D341Med (cell line): Measurements from ENCODE around the gene LIN52.

ENCODE experiments used
- DNase-seq: peaks from one replicate; pipeline ENCODE4 v3.0.0; 2012; ENCODE audit warnings: low spot score

LIN52 gene

DNA sequence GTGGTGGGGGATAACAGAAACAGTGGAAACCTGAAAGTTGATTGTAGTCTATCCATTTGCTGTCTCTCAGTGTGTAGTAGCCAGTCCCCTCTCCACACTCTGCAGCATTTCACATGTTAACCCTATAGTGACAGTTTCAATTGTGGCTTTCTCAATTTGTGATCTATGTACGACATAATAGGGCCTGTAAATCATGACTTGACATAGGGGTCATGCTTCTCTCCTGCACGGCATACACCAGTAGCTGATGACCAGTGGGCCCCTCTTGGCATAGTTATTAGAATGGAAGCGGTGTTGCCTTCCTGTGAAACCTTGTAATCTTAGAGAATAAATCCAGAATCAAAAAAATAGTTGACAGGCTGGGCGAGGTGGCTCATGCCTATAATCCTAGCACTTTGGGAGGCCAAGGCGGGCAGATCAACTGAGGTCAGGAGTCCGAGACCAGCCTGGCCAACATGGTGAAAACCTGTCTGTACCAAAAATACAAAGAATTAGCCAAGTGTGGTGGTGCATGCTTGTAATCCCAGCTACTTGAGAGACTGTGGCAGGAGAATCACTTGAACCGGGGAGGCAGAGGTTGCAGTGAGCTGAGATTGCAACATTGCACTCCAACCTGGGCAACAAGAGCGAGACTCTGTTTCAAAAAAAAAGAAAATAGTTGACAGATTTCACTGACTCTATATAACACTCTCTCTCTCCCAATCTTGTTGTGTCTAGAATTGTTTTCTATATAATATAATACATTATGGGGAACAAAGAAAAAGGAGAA, 109.9 kb downstream of the LIN52 start:
- DNase-seq: no peak

- DNase-seq: no peak
Measured at GRCh38 chr14:74195623-74196022, 110.9 kb downstream of the LIN52 start.

GRCh38 chr14:74198441-74199234, 113.9 kb downstream of the LIN52 start:
- DNase-seq: no peak

DNA sequence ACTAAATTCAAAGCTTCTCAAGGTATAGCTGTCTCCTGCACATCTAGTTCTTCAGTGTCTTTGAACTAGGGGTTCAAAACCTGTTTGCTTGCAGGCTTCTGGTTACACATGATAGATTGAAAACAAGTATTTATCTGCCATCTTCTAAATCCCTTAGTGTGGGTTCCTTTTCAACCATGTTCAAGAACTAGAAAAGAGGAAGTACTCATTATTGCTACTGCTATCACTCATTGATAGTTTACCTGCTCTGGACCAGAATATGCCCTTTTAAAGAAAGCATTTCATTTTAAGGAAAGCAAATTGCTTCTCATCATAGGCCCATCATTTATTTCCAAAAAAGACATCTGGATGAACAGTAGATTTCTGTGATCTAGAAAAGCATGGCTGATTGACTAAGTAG, 117.4 kb downstream of the LIN52 start:
- DNase-seq: no peak

GRCh38 chr14:74203639-74204038, 118.9 kb downstream of the LIN52 start:
- DNase-seq: no peak

GRCh38 chr14:74204491-74204890, 119.7 kb downstream of the LIN52 start:
- no peak for DNase-seq

DNA sequence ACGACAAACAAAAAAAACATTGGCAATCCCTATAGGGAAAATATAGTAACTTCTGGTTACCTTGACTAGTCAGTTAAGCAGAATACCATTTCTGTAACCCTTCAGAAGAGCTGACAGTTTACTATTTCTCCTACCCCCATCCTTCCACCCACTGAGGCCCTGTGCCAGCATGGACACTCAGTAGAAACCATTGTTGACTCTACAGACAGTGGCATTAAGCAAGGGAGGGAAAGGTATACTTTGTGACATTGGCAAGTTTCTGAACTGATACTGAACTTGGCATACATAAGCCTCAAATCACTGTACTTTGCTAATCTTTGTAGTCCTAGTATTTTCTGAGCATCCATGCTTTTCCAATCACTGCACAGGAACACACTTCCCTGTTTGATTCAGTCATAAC, 121.1 kb downstream of the LIN52 start:
- no peak for DNase-seq

DNA sequence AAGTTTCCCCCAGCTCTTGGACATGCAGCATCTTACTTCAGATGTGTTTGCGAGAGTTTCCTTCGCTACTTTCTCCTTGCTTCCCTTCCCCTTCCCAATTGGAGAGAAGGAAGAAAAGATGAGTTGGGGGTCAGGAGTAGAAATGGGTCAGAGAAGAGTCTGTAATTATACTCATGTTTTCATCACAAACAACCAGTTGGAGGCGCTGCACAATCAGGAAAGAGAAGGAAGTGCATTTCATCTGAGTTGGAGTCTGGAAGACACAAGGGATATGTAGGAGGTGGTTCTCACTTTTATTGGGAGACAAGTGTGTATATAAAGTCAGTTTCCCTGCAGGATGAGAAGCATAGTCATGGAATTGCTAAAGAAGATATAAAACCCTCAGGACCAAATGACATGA, 123.2 kb downstream of the LIN52 start:
- DNase-seq: no peak

DNA sequence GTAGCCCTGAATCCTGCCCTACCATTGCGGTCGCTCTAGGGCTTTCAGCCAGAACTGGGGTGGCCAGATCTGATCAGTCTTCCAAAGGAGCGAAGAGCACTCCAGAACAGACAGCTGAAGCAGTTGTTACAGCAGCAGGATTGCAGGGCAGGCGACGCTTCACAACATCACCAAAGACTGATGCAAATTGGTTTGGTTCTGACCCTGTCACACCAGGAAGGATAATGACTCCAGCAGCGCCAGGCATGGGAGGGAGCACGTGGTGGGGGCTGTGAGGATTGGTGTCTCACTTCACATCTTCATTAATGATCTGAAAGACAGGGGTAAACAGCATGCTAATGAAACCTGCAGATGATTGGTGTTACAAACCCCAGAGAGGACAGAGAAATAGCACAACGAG, 123.9 kb downstream of the LIN52 start:
- DNase-seq: no peak

- no peak for DNase-seq
Measured at GRCh38 chr14:74211945-74212580, 127.3 kb downstream of the LIN52 start.

DNA sequence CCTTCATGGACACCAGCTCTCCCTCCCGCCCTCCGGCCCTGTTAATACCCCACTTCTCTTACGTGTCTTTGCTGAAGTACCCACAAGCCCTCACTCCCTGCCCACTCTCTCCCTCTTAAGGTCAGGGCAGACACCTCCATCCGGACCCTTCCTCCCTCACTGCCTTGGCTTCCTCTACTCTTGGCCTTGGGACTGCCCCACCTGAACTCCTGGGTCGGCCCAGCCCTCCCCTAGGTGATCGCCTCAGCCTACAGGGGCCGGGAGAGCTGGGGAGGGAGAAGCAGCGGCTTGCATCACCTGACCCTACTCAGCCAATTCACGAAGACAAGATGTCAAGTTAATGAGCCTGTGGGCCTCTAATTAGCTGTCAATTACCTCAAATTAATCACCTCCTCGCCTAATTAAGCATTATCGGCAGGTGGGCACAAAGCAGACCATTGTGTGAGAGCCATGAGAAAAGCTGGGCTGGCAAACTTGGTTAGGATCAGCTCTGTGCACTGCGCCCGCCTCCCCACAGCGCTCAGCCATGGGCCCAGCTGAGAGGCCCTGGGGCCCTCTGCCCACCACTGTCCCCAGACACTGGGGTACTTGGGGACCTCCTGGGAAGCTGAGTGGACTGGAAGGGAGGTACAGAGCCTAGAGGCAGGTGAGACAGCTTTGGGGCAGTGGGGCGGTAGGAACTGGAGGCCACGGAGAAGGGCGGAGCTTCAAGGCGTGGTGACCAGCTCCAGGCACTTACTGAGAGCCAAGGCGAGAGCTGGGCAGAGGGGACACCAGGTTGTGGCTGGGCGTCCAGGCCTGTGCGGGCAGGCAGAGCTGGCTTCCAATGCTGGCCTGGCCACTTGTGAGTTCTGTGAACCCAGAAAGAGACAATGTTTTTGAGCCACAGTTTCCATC, 129.4 kb downstream of the LIN52 start:
- peak; percentile 34 for DNase-seq

GRCh38 chr14:74216671-74217070, 131.9 kb downstream of the LIN52 start:
- no peak for DNase-seq

DNA sequence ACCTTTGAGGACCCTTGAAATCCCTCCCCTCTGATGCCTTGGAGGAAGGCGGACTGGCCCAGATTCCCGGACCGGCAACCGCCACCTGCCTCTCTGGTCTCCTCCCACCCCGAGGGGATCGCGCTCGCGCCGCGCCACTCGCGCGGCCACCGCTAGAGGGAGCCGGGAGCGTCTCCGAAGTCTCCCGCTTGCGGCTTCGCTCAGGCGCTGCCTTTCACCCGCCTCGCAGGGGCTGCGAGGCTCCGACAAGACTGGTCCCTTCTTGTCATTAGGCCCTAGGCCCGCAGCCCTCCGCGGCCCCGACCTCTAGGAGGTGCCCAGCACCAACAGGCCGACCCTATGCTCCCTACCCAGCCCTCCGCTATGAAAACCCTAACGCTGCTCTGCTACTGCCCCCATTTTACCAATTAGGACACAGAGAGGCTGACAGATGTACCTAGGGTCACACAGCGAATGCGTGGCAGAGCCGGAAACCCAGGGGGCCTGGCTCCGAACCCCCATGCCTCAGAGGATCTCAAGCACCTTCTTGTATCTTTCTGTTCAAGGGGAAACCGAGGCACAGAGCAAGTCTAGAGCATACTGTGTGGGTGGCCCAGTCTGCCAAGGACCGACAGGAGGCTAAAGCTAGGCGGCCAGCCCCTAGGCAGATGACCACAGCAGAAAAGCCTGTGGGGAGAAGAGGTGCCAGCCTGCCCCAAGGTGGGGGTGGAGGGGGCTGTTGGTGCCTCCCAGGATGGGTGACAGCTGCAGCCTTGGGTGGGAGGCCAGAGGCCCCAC, 133.1 kb downstream of the LIN52 start:
- peak; percentile 93 for DNase-seq

DNA sequence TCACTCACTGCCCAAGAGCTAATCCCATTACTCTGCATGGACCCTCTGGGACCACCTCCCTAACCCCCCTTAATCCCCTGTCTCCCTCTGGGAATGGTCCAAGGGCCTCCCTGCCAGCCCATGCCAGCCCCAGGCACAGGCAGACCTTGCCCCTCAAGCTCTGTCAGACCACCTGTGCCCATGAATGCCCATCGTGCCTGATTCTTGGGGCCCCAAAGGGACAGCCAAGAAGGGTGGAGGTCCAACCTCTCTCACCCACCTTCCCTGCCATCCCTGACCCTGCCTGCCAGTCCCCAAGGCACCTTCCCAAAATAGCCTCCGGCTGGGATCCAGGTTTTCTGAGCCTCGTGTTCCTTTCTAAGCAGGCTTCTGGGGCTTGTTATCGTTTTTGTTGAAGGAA, 133.7 kb downstream of the LIN52 start:
- peak; percentile 35 for DNase-seq

DNA sequence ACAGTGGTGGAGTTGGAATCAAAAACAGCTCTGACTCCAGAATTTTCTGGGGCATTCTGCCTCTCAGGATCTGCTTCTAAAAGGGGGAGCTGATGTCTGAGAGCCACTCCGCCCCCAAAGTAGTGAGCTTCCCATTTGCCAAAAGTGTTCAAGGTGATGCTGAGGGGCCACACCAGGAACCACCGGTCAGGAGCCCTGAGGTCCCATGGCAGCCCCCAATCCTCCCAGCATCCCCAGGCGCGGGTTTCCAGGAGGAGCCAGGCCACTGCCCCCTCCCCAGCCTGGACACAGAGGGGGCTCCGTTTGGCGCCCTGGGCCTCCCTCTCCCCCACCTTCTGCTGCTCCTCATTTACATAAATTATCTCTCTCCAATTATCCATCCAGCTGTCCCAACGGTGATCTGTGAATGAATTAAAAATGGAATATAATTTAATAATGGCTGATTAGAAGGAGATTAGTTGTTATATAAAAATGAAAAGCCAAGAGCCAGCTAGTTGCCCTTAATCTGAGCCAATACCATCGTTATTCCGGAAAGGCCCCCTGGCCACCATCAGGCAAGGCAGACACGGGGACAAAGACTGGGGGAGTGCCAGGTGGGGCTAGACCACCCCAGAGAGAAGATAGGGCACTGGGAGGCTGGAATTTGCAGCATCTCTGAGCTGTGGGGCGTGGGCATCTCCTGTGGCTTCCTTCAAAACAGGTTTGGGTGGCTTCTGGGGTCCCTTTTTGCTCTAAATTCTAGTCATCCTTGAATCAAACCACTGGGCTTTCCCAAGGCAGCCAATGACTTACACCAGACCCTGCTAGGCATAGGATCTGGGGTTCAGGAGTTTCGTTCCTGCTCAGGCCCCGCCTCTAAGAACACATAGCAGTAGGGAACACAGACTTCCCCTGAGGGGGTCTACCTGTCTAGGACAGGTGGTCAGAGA, 134.8 kb downstream of the LIN52 start:
- peak; percentile 32 for DNase-seq

DNA sequence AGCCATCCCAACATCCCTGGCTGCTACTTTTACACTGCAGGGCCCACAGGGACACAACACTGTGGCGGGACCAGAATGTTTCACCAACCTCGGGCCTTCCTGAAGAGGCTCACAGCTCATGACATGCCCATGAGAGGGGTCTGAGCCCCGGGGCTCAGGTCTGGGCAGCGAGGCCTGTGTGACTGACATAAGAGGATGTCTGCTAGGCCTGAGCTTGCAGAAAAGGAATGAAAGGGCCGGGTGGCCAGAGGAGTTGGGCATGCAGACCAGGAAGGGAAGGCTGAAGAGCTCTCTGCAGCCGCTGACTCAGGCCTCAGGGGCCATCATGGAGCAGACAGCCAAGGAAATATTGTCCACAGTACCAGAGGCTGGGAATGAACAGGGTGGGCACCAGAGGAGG, 136.2 kb downstream of the LIN52 start:
- peak; percentile 17 for DNase-seq

DNA sequence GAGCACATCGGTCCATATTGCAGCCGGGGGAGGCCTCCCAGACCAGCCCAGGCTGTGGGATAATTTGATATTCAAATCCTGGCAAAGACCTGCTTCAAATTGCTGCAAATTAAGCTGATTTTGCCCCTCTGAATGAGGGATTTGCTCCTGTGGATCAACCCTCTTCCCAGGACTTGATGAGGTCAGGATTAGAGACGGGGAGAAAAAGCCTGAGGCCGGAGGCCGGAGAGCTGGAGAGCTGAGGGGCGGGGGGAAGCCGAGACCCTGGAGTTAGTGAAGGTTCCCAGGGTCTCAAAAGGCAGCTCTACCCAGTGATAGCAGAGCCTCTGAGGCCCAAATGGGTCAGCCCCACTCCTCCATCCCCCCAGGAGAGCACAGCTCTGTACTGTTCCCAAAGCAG, 137.0 kb downstream of the LIN52 start:
- DNase-seq: peak; percentile 34

DNA sequence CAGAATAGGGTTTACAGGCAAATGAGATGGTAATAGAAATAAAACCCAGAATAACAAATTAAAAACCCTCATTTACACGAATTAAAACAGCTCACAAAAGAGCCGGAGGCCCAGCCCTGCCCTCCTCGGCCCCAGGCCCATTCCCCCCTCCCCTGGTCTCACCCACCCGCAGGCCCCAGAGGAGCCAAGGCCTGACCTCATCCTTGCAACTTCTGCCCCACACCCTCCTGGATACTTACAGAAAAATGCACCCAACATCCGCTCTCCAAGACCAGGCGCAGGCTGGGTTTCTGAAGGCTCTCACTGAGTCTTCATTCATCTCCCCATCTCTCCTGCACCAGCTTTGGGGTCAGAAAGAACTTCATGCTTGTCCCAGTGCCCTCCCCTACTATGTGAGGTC, 138.3 kb downstream of the LIN52 start:
- no peak for DNase-seq

DNA sequence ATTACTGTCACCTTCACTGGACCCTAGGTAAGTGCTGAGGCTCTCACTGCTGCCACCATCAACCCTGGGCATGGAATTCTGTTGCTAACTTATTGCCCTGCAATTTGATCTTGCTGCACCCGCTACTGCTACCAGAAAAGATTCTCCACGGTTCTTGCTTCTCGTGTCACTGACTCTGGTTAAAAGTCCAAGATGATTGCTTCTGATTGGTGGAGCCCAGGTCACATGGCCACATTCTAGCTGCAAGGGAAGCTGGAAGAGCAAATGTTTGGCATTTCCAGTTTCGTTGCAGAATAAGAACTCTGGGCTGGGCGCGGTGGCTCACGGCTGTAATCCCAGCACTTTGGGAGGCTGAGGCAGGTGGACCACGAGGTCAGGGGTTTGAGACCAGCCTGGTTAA, 147.0 kb downstream of the LIN52 start:
- DNase-seq: no peak

DNA sequence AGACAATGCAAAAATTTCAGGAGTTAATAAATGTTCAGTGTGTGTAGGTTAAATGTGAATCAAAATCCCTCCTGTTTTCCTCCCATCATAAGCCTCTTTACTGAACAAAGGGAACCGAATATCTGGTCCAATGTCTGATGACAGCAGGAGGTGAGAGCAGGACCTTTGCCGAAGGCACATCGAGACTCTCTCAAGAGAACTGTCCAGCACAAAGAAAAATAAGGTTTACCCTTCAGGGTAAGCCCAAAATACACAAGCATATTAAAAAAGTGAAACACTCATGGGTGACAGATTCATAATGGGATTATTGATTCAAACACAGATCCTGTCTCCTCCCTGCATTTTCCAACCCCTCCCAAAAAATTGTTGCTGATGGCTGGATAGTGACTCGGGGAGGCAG, 150.3 kb downstream of the LIN52 start:
- no peak for DNase-seq
